Measurements from ENCODE around the gene C3orf22.

- TF ChIP-seq TAF1 (IDR thresholded peaks at IDR 0.05; ENCODE audit: low read depth) (no peak), NFIC (IDR thresholded peaks at IDR 0.05) (no peak), USF1 (IDR thresholded peaks at IDR 0.05) (no peak), FOXM1 (IDR thresholded peaks at IDR 0.05; ENCODE audit: borderline replicate concordance, low read depth) (no peak), REST (IDR thresholded peaks at IDR 0.05; ENCODE audit: low read depth) (no peak), RAD21 (IDR thresholded peaks at IDR 0.05; ENCODE audit: low read depth) (no peak), EP300 (IDR thresholded peaks at IDR 0.05; ENCODE audit: borderline replicate concordance) (no peak)
Observed at GRCh38 chr3:126525853-126526667, 32.7 kb downstream of the C3orf22 start.

Measured in Ishikawa (cell line).